Astrocyte (in vitro differentiated cells and primary cell): ENCODE results near the gene CR2. TPM values are rescaled to one million over a fixed set of nuclear protein-coding genes. Genes with fewer than 3 reads are reported as not detected.
"Not testable (repeated sequence)": the region's sequence is repeated elsewhere in the genome, so short reads cannot be mapped to it uniquely, and the experiment has no call there.

ENCODE experiments used
- DNase-seq: peaks from one replicate; pipeline ENCODE4 v3.0.0-alpha.2; 2010; ENCODE audit warnings: low read depth
- FAIRE-seq: peaks from 2 replicates; lab custom pipeline; 2011; peaks lifted over from hg19 to GRCh38; lab: Jason Lieb, UNC
- H2AFZ ChIP-seq: 2 replicates; pipeline ENCODE4 v1.6.0; 2012; ENCODE audit warnings: low read depth, low read length, inconsistent platforms
- H3K27ac ChIP-seq: 2 replicates; pipeline ENCODE4 v1.5.1; 2011; ENCODE audit warnings: low read depth, low read length, inconsistent platforms
- H3K27me3 ChIP-seq: 2 replicates; pipeline ENCODE4 v1.6.0; 2011; ENCODE audit warnings: low read length, inconsistent platforms; ENCODE audit not compliant: insufficient read depth
- H3K36me3 ChIP-seq: 2 replicates; pipeline ENCODE4 v1.5.1; 2011; ENCODE audit warnings: low read length, inconsistent platforms; ENCODE audit not compliant: insufficient read depth
- H3K4me1 ChIP-seq: 2 replicates; pipeline ENCODE4 v1.5.1; 2011; ENCODE audit warnings: low read length, inconsistent platforms; ENCODE audit not compliant: insufficient read depth
- H3K4me2 ChIP-seq: 2 replicates; pipeline ENCODE4 v1.6.0; 2012; ENCODE audit warnings: low read length, inconsistent platforms
- H3K4me3 ChIP-seq: 2 replicates; pipeline ENCODE4 v1.5.1; 2011; ENCODE audit warnings: low read depth, mild to moderate bottlenecking, low read length, inconsistent platforms; ENCODE audit not compliant: insufficient read depth
- H3K79me2 ChIP-seq: 2 replicates; pipeline ENCODE4 v1.6.0; 2012; ENCODE audit warnings: mild to moderate bottlenecking, low read length, inconsistent platforms; ENCODE audit not compliant: insufficient read depth
- H3K9ac ChIP-seq: 2 replicates; pipeline ENCODE4 v1.6.0; 2012; ENCODE audit warnings: mild to moderate bottlenecking, low read length, inconsistent platforms
- H3K9me3 ChIP-seq: 2 replicates; pipeline ENCODE4 v1.5.1; 2012; ENCODE audit warnings: low read depth, mild to moderate bottlenecking, low read length, inconsistent platforms; ENCODE audit not compliant: insufficient read depth
- H4K20me1 ChIP-seq: 2 replicates; pipeline ENCODE4 v1.6.0; 2012; ENCODE audit warnings: low read length, inconsistent platforms; ENCODE audit not compliant: insufficient read depth
- H3K27ac Mint-ChIP-seq: one replicate; pipeline ENCODE4 v1.8.0; 2021; ENCODE audit warnings: mild to moderate bottlenecking, mixed read lengths; ENCODE audit not compliant: unreplicated experiment
- H3K27me3 Mint-ChIP-seq: one replicate; pipeline ENCODE4 v1.8.0; 2021; ENCODE audit warnings: low read depth, mixed read lengths; ENCODE audit not compliant: unreplicated experiment
- H3K36me3 Mint-ChIP-seq: one replicate; pipeline ENCODE4 v1.8.0; 2021; ENCODE audit warnings: low read depth, mixed read lengths; ENCODE audit not compliant: unreplicated experiment
- H3K4me1 Mint-ChIP-seq: one replicate; pipeline ENCODE4 v1.8.0; 2021; ENCODE audit warnings: low read depth, mixed read lengths; ENCODE audit not compliant: unreplicated experiment
- H3K4me3 Mint-ChIP-seq: one replicate; pipeline ENCODE4 v1.8.0; 2021; ENCODE audit warnings: mild to moderate bottlenecking, moderate library complexity, mixed read lengths; ENCODE audit not compliant: unreplicated experiment
- H3K9me3 Mint-ChIP-seq: one replicate; pipeline ENCODE4 v1.8.0; 2021; ENCODE audit warnings: mild to moderate bottlenecking, mixed read lengths; ENCODE audit not compliant: unreplicated experiment
- EZH2 ChIP-seq: IDR thresholded peaks from 2 replicates; pipeline ENCODE4 v1.6.1; 2012; ENCODE audit warnings: mild to moderate bottlenecking, low read length, inconsistent platforms; ENCODE audit not compliant: insufficient read depth
- total RNA-seq: library from RNA; stranded (reverse); gene quantifications from 2 replicates; pipeline ENCODE4 v1.2.1, GENCODE V29; 2021
- TF ChIP-seq, protein P1 (sequence below): IDR thresholded peaks from 2 replicates; pipeline ENCODE4 v1.5.1; 2011; ENCODE audit warnings: low read depth, mild to moderate bottlenecking, inconsistent platforms, low read length, moderate library complexity; ENCODE audit not compliant: insufficient read depth

Gene CR2
- total RNA-seq, 1 donor from 2014 or later: 0.09 TPM

DNA sequence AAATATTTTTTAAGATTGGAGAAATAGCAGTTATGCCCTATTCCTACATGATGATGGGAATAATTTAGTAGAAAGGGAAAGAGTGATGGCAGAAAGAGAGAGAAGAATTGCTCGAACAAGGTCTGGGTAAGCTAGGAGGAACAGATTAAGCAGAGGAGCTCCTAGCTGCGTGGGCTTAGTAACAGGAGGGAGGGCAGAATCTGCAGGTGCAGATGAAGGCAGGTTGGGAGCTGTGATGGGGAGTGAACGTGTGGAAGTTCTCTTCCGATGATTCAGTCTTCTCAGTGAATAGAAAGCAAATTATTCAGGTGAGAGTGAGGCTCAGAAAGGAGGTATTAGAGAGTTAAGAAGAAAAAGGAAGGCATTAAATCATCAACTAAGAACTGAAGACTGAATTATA lies 33.5 kb downstream of the CR2 start:
- Histone ChIP-seq H3K4me1 (no peaks in the 10 kb centered on the region), H3K27me3 (no peaks in the 10 kb centered on the region), H3K4me3 (no peak overlapping the region), H3K36me3 (no peaks in the 10 kb centered on the region), H4K20me1 (no peaks in the 10 kb centered on the region), H2AFZ (no peak overlapping the region), H3K79me2 (no peaks in the 10 kb centered on the region), H3K9me3 (no peaks in the 10 kb centered on the region), H3K4me2 (no peak overlapping the region), H3K27ac (no peak overlapping the region), H3K9ac (no peak overlapping the region)
- Mint-ChIP-seq H3K27ac (no peak overlapping the region), H3K9me3 (no peaks in the 10 kb centered on the region), H3K4me1 (no peaks in the 10 kb centered on the region), H3K36me3 (no peaks in the 10 kb centered on the region), H3K27me3 (peaks cover 28% of the 10 kb centered on the region), H3K4me3 (no peak overlapping the region)
- no peak for DNase-seq
- no peak for FAIRE-seq
- no peak for TF ChIP-seq EZH2
- TF ChIP-seq, protein P1, sequence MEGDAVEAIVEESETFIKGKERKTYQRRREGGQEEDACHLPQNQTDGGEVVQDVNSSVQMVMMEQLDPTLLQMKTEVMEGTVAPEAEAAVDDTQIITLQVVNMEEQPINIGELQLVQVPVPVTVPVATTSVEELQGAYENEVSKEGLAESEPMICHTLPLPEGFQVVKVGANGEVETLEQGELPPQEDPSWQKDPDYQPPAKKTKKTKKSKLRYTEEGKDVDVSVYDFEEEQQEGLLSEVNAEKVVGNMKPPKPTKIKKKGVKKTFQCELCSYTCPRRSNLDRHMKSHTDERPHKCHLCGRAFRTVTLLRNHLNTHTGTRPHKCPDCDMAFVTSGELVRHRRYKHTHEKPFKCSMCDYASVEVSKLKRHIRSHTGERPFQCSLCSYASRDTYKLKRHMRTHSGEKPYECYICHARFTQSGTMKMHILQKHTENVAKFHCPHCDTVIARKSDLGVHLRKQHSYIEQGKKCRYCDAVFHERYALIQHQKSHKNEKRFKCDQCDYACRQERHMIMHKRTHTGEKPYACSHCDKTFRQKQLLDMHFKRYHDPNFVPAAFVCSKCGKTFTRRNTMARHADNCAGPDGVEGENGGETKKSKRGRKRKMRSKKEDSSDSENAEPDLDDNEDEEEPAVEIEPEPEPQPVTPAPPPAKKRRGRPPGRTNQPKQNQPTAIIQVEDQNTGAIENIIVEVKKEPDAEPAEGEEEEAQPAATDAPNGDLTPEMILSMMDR: no peak

DNA sequence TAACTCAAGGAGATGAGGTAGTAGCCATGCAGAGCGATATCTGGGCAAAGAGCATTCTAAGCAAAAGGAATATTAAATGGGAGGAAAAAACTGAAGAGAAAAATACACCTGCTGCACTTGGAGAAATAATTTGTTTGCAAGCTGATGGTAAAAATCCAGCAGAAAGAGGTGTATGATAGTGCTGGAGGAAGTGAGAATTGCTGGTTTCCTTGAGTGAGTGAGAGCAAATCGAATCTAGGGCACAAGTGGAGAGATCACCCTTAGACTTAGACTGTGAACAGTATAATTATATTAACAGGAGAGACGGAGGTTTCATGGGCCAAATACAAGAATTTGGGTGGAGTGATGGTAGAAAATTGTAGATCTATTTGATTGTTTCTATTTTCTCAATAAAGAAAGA lies 39.1 kb downstream of the CR2 start:
- peaks cover 25% of the 10 kb centered on the region for H3K27me3 Mint-ChIP-seq
- Histone ChIP-seq H3K4me2 (no peak overlapping the region), H3K27ac (no peak overlapping the region), H3K27me3 (peaks cover 19% of the 10 kb centered on the region), H2AFZ (no peak overlapping the region), H3K9me3 (no peaks in the 10 kb centered on the region), H4K20me1 (no peaks in the 10 kb centered on the region), H3K4me3 (no peak overlapping the region), H3K79me2 (no peaks in the 10 kb centered on the region), H3K9ac (no peak overlapping the region), H3K4me1 (peaks cover 7% of the 10 kb centered on the region), H3K36me3 (no peaks in the 10 kb centered on the region)
- H3K36me3 Mint-ChIP-seq: no peaks in the 10 kb centered on the region
- FAIRE-seq (no peak), DNase-seq (no peak)
- H3K4me1 Mint-ChIP-seq: peaks cover 3% of the 10 kb centered on the region
- H3K4me3 Mint-ChIP-seq: no peak overlapping the region
- TF ChIP-seq, protein P1: no peak
- no peak for TF ChIP-seq EZH2
- no peak overlapping the region for H3K27ac Mint-ChIP-seq
- no peaks in the 10 kb centered on the region for H3K9me3 Mint-ChIP-seq

DNA sequence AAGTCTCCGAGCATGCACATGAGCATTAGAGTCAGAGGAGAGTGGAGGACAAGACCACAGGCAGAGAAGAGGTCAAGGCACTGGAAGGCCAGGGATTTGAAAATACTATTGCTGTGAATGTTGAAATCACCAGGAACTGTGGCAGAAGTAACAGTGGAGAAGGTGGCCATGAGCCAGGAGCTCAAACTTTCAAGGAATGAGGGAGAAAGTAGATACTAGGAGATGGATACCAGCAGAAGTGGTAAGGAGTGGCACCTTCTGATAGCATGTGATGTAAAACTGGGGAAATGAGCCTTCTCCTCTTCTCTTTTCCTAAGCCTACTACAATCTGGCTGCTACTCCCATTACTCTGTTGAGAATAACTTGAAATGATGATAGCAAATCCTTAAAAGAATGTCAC lies 40.0 kb downstream of the CR2 start:
- Histone ChIP-seq H3K4me3 (no peak overlapping the region), H3K9ac (no peak overlapping the region), H3K4me1 (peaks cover 7% of the 10 kb centered on the region), H3K27ac (no peak overlapping the region), H3K27me3 (peaks cover 22% of the 10 kb centered on the region), H2AFZ (no peak overlapping the region), H3K4me2 (no peak overlapping the region), H3K9me3 (no peaks in the 10 kb centered on the region), H3K36me3 (no peaks in the 10 kb centered on the region), H4K20me1 (no peaks in the 10 kb centered on the region), H3K79me2 (no peaks in the 10 kb centered on the region)
- no peak overlapping the region for H3K27ac Mint-ChIP-seq
- H3K36me3 Mint-ChIP-seq: no peaks in the 10 kb centered on the region
- H3K9me3 Mint-ChIP-seq: no peaks in the 10 kb centered on the region
- DNase-seq (no peak), FAIRE-seq (no peak)
- no peak overlapping the region for H3K4me3 Mint-ChIP-seq
- peaks cover 3% of the 10 kb centered on the region for H3K4me1 Mint-ChIP-seq
- no peak for TF ChIP-seq EZH2
- TF ChIP-seq, protein P1: no peak
- H3K27me3 Mint-ChIP-seq: peaks cover 25% of the 10 kb centered on the region

DNA sequence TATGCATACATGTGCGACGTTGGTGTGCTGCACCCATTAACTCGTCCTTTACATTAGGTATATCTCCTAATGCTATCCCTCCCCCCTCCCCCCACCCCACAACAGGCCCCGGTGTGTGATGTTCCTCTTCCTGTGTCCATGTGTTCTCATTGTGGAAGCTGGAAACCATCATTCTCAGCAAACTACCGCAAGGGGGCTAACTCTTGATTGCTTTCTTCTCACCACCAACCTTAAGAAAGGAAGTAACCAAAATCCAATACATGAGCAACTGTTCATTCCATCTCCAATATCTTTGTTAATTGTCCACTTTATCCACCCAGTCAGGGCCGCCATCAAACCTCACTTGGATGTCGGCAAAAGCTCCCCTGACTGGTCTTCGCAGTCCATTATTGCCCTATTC lies 41.2 kb downstream of the CR2 start:
- peaks cover 22% of the 10 kb centered on the region for H3K27me3 ChIP-seq
- H3K27ac Mint-ChIP-seq, H4K20me1 ChIP-seq, H3K4me3 Mint-ChIP-seq, H3K4me1 Mint-ChIP-seq, H3K4me1 ChIP-seq, H3K27ac ChIP-seq, FAIRE-seq, H3K9me3 ChIP-seq, H3K36me3 ChIP-seq, H3K4me3 ChIP-seq, H3K9ac ChIP-seq, H3K9me3 Mint-ChIP-seq, H3K79me2 ChIP-seq, H3K36me3 Mint-ChIP-seq, H3K4me2 ChIP-seq, DNase-seq, H2AFZ ChIP-seq: not testable (repeated sequence)
- peaks cover 25% of the 10 kb centered on the region for H3K27me3 Mint-ChIP-seq
